Erythroblast (primary cell): ENCODE measurements around the gene WNT9A.

ENCODE experiments used
- GATA1 ChIP-seq: IDR thresholded peaks from 2 replicates; pipeline ENCODE4 v1.6.1; 2011; ENCODE audit warnings: low read depth, mild to moderate bottlenecking, control low read depth, low read length, moderate library complexity
- POLR2A ChIP-seq: IDR thresholded peaks from 2 replicates; pipeline ENCODE4 v1.6.1; 2011; ENCODE audit warnings: mild to moderate bottlenecking, low read length

GRCh38 chr1:227885135-227885647 is 62.5 kb downstream of the WNT9A start:
- TF ChIP-seq POLR2A: no peak
- no peak for TF ChIP-seq GATA1
